Upper lobe of left lung (tissue), 6 donors: ENCODE data around the gene PEBP1. TPM values are rescaled to one million over a fixed set of nuclear protein-coding genes. Genes with fewer than 3 reads are reported as not detected.
A peak's percentile ranks its signal among the peaks of the same experiment; 100 is the strongest.

Experiments used
- ATAC-seq, 2 donors: fragments of 200-7000 bp; cut with Tn5 transposase; one replicate each; pipeline ENCODE4 v1.9.1; 2022; ENCODE audit warnings: mild to moderate bottlenecking in 2 of 2, moderate library complexity in 2 of 2; ENCODE audit not compliant: low FRiP score in 2 of 2
- DNase-seq, 2 donors: peaks; one replicate each; pipeline ENCODE4 v3.0.0-alpha.2; 2019 to 2020
- H3K27ac ChIP-seq, 4 donors: fragments of 200-600 bp; sonication (generic); one replicate each; pipeline ENCODE4 v1.5.1; 2016 to 2019
- H3K27me3 ChIP-seq, 4 donors: fragments of 200-600 bp; sonication (generic); one replicate each; pipeline ENCODE4 v1.5.1; 2017 to 2019
- H3K36me3 ChIP-seq, 4 donors: fragments of 200-600 bp; sonication (generic); one replicate each; pipeline ENCODE4 v1.5.1; 2016 to 2019
- H3K4me1 ChIP-seq, 4 donors: fragments of 200-600 bp; sonication (generic); one replicate each; pipeline ENCODE4 v1.5.1; 2018 to 2019
- H3K4me3 ChIP-seq, 4 donors: fragments of 200-600 bp; sonication (generic); one replicate each; pipeline ENCODE4 v1.5.1; 2017 to 2019; ENCODE audit warnings: mild to moderate bottlenecking in 2 of 4, moderate library complexity in 1 of 4
- H3K9me3 ChIP-seq, 4 donors: fragments of 200-600 bp; sonication (generic); one replicate each; pipeline ENCODE4 v1.5.1; 2018 to 2019
- EP300 ChIP-seq, 4 donors: sonication (generic); formaldehyde crosslinking; IDR thresholded peaks; one replicate each; pipeline ENCODE4 v1.5.1; 2017; ENCODE audit warnings: antibody characterized with exemption in 4 of 4, control low read depth in 2 of 4
- POLR2A ChIP-seq, 4 donors: fragments of 450-650 bp; IDR thresholded peaks; one replicate each; pipeline ENCODE4 v1.5.1; 2016 to 2017; ENCODE audit warnings: antibody characterized with exemption in 4 of 4, mild to moderate bottlenecking in 2 of 4
- POLR2AphosphoS5 ChIP-seq, 2 donors: sonication (generic); formaldehyde crosslinking; IDR thresholded peaks; one replicate each; pipeline ENCODE4 v1.5.1; 2017; ENCODE audit warnings: antibody characterized with exemption in 2 of 2
- WGBS, 2 donors: methylation state at CpG; one replicate each; pipeline ENCODE4 v1.1.5; 2017 to 2018; 5-methylcytosine and 5-hydroxymethylcytosine counted together
- total RNA-seq, 6 donors: library from RNA; depleted of rRNA in 4 of 6; stranded (reverse); fragments of >200 nt in 4 of 6; gene quantifications; one replicate each; pipeline versions ENCODE4 v1.1.0 to v1.2.1, GENCODE V29; 2016 to 2021
- TF ChIP-seq, protein P1 (sequence below), 6 experiments: fragments of 450-650 bp in 4 of 6; fragments of 200-600 bp in 2 of 6; sonication (generic) in 2 of 6; IDR thresholded peaks; one replicate each; pipeline ENCODE4 v1.5.1; 2016 to 2019; ENCODE audit warnings: antibody characterized with exemption in 6 of 6
- donor health status: DM: no; HTN: no; CAD: no; lungs with moderate emphysema.
- donor health status: DM: no; HTN: yes; CAD: no; lungs with severe emphysema.

PEBP1 gene
- total RNA-seq, 6 donors from 2014 or later, result 92.2 to 432 (median 214) TPM

- peak overlapping the region in 2 of 4 donors; percentile 11 to 24 for H3K4me3 ChIP-seq
- no peaks in the 10 kb centered on the region for H3K27me3 ChIP-seq
- peak in 1 of 2 donors; percentile 87 for ATAC-seq
These were observed 52.9 kb downstream of the PEBP1 start for GRCh38 chr12:118188690-118189371.

DNA sequence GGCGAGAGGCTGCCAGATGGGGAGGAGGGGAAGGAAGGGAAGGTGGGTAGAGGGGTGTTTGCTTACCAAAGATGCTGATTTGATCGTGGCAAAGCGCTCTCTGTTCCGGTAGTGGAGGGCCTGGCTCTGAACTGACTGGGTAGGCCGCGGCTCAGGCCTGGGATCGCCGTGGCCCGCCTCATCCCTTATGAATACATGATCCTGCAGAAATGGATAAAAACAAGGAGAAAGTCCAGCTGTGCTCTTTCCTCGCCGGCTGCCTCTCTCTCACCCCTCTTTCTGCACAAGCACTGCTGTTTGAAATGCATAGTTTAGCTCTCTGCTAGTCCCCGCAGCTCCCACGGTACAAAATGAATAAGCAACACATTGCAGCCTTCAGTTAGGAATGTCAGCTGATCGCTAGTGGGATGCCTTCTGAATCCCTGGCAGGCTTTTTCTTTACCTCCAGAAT lies 53.8 kb downstream of the PEBP1 start:
- Histone ChIP-seq H3K27me3 (no peaks in the 10 kb centered on the region), H3K4me3 (peak overlapping the region in 3 of 4 donors; percentile 1 to 24 (median 24)), H3K27ac (peak overlapping the region in 3 of 4 donors; percentile 45 to 67 (median 48)), H3K4me1 (peaks cover 0 to 5% (median 2%) of the 10 kb centered on the region in 4 donors), H3K9me3 (no peaks in the 10 kb centered on the region), H3K36me3 (peaks cover 0 to 10% (median 3%) of the 10 kb centered on the region in 4 donors)
- DNase-seq (peak in 1 of 2 donors; percentile 59), ATAC-seq (peak in 1 of 2 donors; percentile 58)
- 53 to 64% methylated on average over 14 of the region's 14 CpGs for WGBS, 2 donors
- no peak for TF ChIP-seq EP300 (IDR thresholded peaks at IDR 0.05)
- TF ChIP-seq POLR2AphosphoS5 (IDR thresholded peaks at IDR 0.05), result no peak
- TF ChIP-seq, protein P1, sequence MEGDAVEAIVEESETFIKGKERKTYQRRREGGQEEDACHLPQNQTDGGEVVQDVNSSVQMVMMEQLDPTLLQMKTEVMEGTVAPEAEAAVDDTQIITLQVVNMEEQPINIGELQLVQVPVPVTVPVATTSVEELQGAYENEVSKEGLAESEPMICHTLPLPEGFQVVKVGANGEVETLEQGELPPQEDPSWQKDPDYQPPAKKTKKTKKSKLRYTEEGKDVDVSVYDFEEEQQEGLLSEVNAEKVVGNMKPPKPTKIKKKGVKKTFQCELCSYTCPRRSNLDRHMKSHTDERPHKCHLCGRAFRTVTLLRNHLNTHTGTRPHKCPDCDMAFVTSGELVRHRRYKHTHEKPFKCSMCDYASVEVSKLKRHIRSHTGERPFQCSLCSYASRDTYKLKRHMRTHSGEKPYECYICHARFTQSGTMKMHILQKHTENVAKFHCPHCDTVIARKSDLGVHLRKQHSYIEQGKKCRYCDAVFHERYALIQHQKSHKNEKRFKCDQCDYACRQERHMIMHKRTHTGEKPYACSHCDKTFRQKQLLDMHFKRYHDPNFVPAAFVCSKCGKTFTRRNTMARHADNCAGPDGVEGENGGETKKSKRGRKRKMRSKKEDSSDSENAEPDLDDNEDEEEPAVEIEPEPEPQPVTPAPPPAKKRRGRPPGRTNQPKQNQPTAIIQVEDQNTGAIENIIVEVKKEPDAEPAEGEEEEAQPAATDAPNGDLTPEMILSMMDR (IDR thresholded peaks at IDR 0.05), result no peak
- no peak for TF ChIP-seq POLR2A (IDR thresholded peaks at IDR 0.05)

More at GRCh38 chr12:118188690-118189371, 52.9 kb downstream of the PEBP1 start:
- peak in 1 of 2 donors; percentile 85 for DNase-seq
- H3K9me3 ChIP-seq, result no peaks in the 10 kb centered on the region
- TF ChIP-seq EP300 (IDR thresholded peaks at IDR 0.05) (no peak), POLR2AphosphoS5 (IDR thresholded peaks at IDR 0.05) (no peak), POLR2A (IDR thresholded peaks at IDR 0.05) (no peak)
- TF ChIP-seq, protein P1 (IDR thresholded peaks at IDR 0.05), result no peak
- WGBS, 2 donors, result 68 to 70% methylated on average over 10 of the region's 10 CpGs
- H3K36me3 ChIP-seq, result peaks cover 0 to 4% (median 1%) of the 10 kb centered on the region in 4 donors
- H3K27ac ChIP-seq, result peak overlapping the region in 2 of 4 donors; percentile 22 to 42
- peaks cover 0 to 5% (median 3%) of the 10 kb centered on the region in 4 donors for H3K4me1 ChIP-seq

- DNase-seq (no peak), ATAC-seq (peak in 1 of 2 donors; percentile 43)
- Histone ChIP-seq H3K36me3 (peaks cover 0 to 15% (median 3%) of the 10 kb centered on the region in 4 donors), H3K4me3 (peak overlapping the region in 3 of 4 donors; percentile 1 to 24 (median 24)), H3K27me3 (no peaks in the 10 kb centered on the region), H3K9me3 (no peaks in the 10 kb centered on the region), H3K27ac (peak overlapping the region in 3 of 4 donors; percentile 26 to 55 (median 45)), H3K4me1 (peaks cover 0 to 3% (median 1%) of the 10 kb centered on the region in 4 donors)
- TF ChIP-seq, protein P1 (IDR thresholded peaks at IDR 0.05), result no peak
- TF ChIP-seq POLR2AphosphoS5 (IDR thresholded peaks at IDR 0.05) (no peak), POLR2A (IDR thresholded peaks at IDR 0.05) (no peak), EP300 (IDR thresholded peaks at IDR 0.05) (no peak)
- 65 to 85% methylated on average over 11 of the region's 11 CpGs for whole genome bisulfite sequencing, 2 donors
These were observed 54.3 kb downstream of the PEBP1 start for GRCh38 chr12:118190266-118190665.

GRCh38 chr12:118193477-118193876 lies 57.6 kb downstream of the PEBP1 start:
- ATAC-seq (no peak), DNase-seq (no peak)
- Histone ChIP-seq H3K36me3 (peaks cover 1 to 36% (median 10%) of the 10 kb centered on the region in 4 donors), H3K4me1 (peaks cover 0 to 3% (median 0%) of the 10 kb centered on the region in 4 donors), H3K27ac (no peak overlapping the region), H3K4me3 (no peak overlapping the region), H3K27me3 (no peaks in the 10 kb centered on the region), H3K9me3 (no peaks in the 10 kb centered on the region)
- TF ChIP-seq EP300 (IDR thresholded peaks at IDR 0.05), result no peak
- TF ChIP-seq, protein P1 (IDR thresholded peaks at IDR 0.05), result no peak
- no peak for TF ChIP-seq POLR2A (IDR thresholded peaks at IDR 0.05)
- TF ChIP-seq POLR2AphosphoS5 (IDR thresholded peaks at IDR 0.05), result no peak
- WGBS, 2 donors, result 81 to 89% methylated on average over 5 of the region's 5 CpGs
